Suprapubic skin (tissue), 4 donors: ENCODE results near the gene NAA38. TPM values are rescaled to one million over a fixed set of nuclear protein-coding genes. Genes with fewer than 3 reads are reported as not detected.

Experiments
- DNase-seq, 2 donors: peaks; one replicate each; pipeline ENCODE4 v3.0.0-alpha.2; 2019; ENCODE audit warnings: low spot score in 2 of 2
- H3K27ac ChIP-seq: fragments of 200-600 bp; sonication (generic); one replicate; pipeline ENCODE4 v1.5.1; 2019
- H3K27me3 ChIP-seq: fragments of 200-600 bp; sonication (generic); one replicate; pipeline ENCODE4 v1.5.1; 2019
- H3K36me3 ChIP-seq: fragments of 200-600 bp; sonication (generic); one replicate; pipeline ENCODE4 v1.5.1; 2019
- H3K4me1 ChIP-seq: fragments of 200-600 bp; sonication (generic); one replicate; pipeline ENCODE4 v1.5.1; 2019
- H3K4me3 ChIP-seq: fragments of 200-600 bp; sonication (generic); one replicate; pipeline ENCODE4 v1.5.1; 2019; ENCODE audit warnings: mild to moderate bottlenecking
- H3K9me3 ChIP-seq: fragments of 200-600 bp; sonication (generic); one replicate; pipeline ENCODE4 v1.5.1; 2019
- CTCF ChIP-seq, 2 donors: fragments of 200-600 bp in 1 of 2; fragments of 450-650 bp in 1 of 2; sonication (generic) in 1 of 2; IDR thresholded peaks; one replicate each; pipeline ENCODE4 v1.5.1; 2016 to 2019; ENCODE audit warnings: antibody characterized with exemption in 2 of 2, mild to moderate bottlenecking in 1 of 2, moderate library complexity in 1 of 2
- EP300 ChIP-seq: sonication (generic); formaldehyde crosslinking; IDR thresholded peaks from one replicate; pipeline ENCODE4 v1.6.1; 2017; ENCODE audit warnings: antibody characterized with exemption
- POLR2A ChIP-seq, 2 donors: fragments of 450-650 bp; IDR thresholded peaks; one replicate each; pipeline ENCODE4 v1.6.1; 2017; ENCODE audit warnings: antibody characterized with exemption in 2 of 2, mild to moderate bottlenecking in 2 of 2, moderate library complexity in 2 of 2
- POLR2AphosphoS5 ChIP-seq, 3 donors: sonication (generic); formaldehyde crosslinking; IDR thresholded peaks; one replicate each; pipeline ENCODE4 v1.6.1; 2017; ENCODE audit warnings: antibody characterized with exemption in 3 of 3
- WGBS: methylation state at CpG from one replicate; pipeline ENCODE4 v1.1.5; 2018; 5-methylcytosine and 5-hydroxymethylcytosine counted together
- total RNA-seq, 4 donors: library from RNA; depleted of rRNA; stranded (reverse); fragments of >200 nt; gene quantifications; one replicate each; pipeline ENCODE4 v1.1.0, GENCODE V29; 2016

Gene NAA38
- total RNA-seq, 4 donors from 2014 or later: 46.2 to 90.6 (median 47.6) TPM

GRCh38 chr17:7881276-7882054 is 24.1 kb upstream of the NAA38 start:
- Histone ChIP-seq H3K4me1 (peaks cover 37% of the 10 kb centered on the region), H3K4me3 (no peak overlapping the region), H3K27ac (no peak overlapping the region), H3K9me3 (no peaks in the 10 kb centered on the region), H3K36me3 (peaks cover 19% of the 10 kb centered on the region), H3K27me3 (no peaks in the 10 kb centered on the region)
- peak in 1 of 2 donors; percentile 66 for DNase-seq
- TF ChIP-seq POLR2A (IDR thresholded peaks at IDR 0.05): no peak
- TF ChIP-seq EP300: no peak
- TF ChIP-seq POLR2AphosphoS5 (IDR thresholded peaks at IDR 0.05): no peak
- no peak for TF ChIP-seq CTCF (IDR thresholded peaks at IDR 0.05)
- 41% methylated on average over 7 of the region's 7 CpGs for WGBS

- H3K27ac ChIP-seq: no peak overlapping the region
- H3K4me1 ChIP-seq: peaks cover 27% of the 10 kb centered on the region
- 77% methylated on average over 3 of the region's 3 CpGs for WGBS
- H3K4me3 ChIP-seq: no peak overlapping the region
- TF ChIP-seq POLR2A (IDR thresholded peaks at IDR 0.05) (no peak), EP300 (no peak), CTCF (IDR thresholded peaks at IDR 0.05) (no peak), POLR2AphosphoS5 (IDR thresholded peaks at IDR 0.05) (no peak)
- H3K36me3 ChIP-seq: peaks cover 23% of the 10 kb centered on the region
- H3K27me3 ChIP-seq: no peaks in the 10 kb centered on the region
- no peaks in the 10 kb centered on the region for H3K9me3 ChIP-seq
- no peak for DNase-seq
These were observed 22.9 kb upstream of the NAA38 start for GRCh38 chr17:7880076-7880868.

- WGBS: 96% methylated on average over 7 of the region's 7 CpGs
- Histone ChIP-seq H3K9me3 (no peaks in the 10 kb centered on the region), H3K27me3 (no peaks in the 10 kb centered on the region), H3K4me3 (no peak overlapping the region), H3K27ac (no peak overlapping the region), H3K4me1 (peaks cover 17% of the 10 kb centered on the region), H3K36me3 (peaks cover 24% of the 10 kb centered on the region)
- peak in 1 of 2 donors; percentile 47 for DNase-seq
- TF ChIP-seq POLR2A (IDR thresholded peaks at IDR 0.05) (no peak), EP300 (no peak), CTCF (IDR thresholded peaks at IDR 0.05) (no peak), POLR2AphosphoS5 (IDR thresholded peaks at IDR 0.05) (no peak)
These were observed 20.9 kb upstream of the NAA38 start for GRCh38 chr17:7878234-7878633.

DNA sequence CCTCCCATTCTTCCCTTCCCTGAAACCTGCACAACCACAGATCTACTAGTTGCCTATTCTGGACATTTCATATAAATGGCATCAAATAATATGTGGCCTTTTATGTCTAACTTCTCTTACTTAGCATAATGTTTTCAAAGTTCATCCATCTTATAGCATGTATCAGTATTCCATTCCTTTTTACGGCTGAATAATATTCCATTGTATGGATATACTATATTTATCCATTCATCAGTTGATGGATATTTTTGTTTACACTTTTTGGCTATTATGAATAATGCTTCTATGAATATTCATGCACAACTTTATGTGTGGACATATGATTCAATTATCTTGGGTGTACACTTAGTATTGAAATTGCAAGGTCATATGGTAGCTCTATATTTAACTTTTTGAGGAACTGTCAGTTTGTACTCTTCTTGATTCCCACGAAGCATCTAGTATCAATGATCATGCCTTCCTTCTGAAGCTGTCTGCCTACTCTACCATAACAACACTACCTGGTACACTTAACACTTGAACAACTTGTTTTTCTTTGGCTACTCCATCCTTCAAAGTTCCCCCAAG is 18.5 kb upstream of the NAA38 start:
- Histone ChIP-seq H3K36me3 (peaks cover 22% of the 10 kb centered on the region), H3K27ac (no peak overlapping the region), H3K27me3 (no peaks in the 10 kb centered on the region), H3K4me3 (no peak overlapping the region), H3K4me1 (peaks cover 1% of the 10 kb centered on the region), H3K9me3 (no peaks in the 10 kb centered on the region)
- DNase-seq: no peak
- WGBS: 83% methylated on average over 2 of the region's 2 CpGs
- TF ChIP-seq POLR2AphosphoS5 (IDR thresholded peaks at IDR 0.05) (no peak), CTCF (IDR thresholded peaks at IDR 0.05) (no peak), EP300 (no peak), POLR2A (IDR thresholded peaks at IDR 0.05) (no peak)

GRCh38 chr17:7873051-7873450 is 15.7 kb upstream of the NAA38 start:
- Histone ChIP-seq H3K27ac (no peak overlapping the region), H3K36me3 (peaks cover 8% of the 10 kb centered on the region), H3K4me3 (no peak overlapping the region), H3K27me3 (no peaks in the 10 kb centered on the region), H3K9me3 (no peaks in the 10 kb centered on the region), H3K4me1 (peaks cover 4% of the 10 kb centered on the region)
- no peak for DNase-seq
- no peak for TF ChIP-seq CTCF (IDR thresholded peaks at IDR 0.05)
- no peak for TF ChIP-seq POLR2A (IDR thresholded peaks at IDR 0.05)
- TF ChIP-seq POLR2AphosphoS5 (IDR thresholded peaks at IDR 0.05): no peak
- TF ChIP-seq EP300: no peak
- WGBS: 67% methylated on average over 4 of the region's 4 CpGs
